ENCODE measurements around the gene NFE2L3. TPM values are rescaled to one million over a fixed set of nuclear protein-coding genes. Genes with fewer than 3 reads are reported as not detected.
"Not testable (repeated sequence)": the region's sequence is repeated elsewhere in the genome, so short reads cannot be mapped to it uniquely, and the experiment has no call there.

Gene NFE2L3
- total RNA-seq, 4 donors from 2014 or later: 1.5 to 2.7 (median 2.5) TPM

GRCh38 chr7:26171601-26172000, 19.6 kb downstream of the NFE2L3 start:
- H3K9me3 ChIP-seq: no peaks in the 10 kb centered on the region
- H3K36me3 ChIP-seq: peaks cover 0 to 34% (median 6%) of the 10 kb centered on the region in 4 donors
- TF ChIP-seq EP300 (IDR thresholded peaks at IDR 0.05): no peak
- no peak for TF ChIP-seq POLR2AphosphoS5 (IDR thresholded peaks at IDR 0.05)
- TF ChIP-seq CTCF (IDR thresholded peaks at IDR 0.05): no peak
- no peak for TF ChIP-seq POLR2A (IDR thresholded peaks at IDR 0.05; ENCODE audit: low read depth)
- no peaks in the 10 kb centered on the region for H3K27me3 ChIP-seq
- no peak for DNase-seq (ENCODE audit: extremely low spot score)
- no peak overlapping the region for H3K27ac ChIP-seq (replicated peaks in 1 of 4)
- no peak overlapping the region for H3K4me3 ChIP-seq
- H3K4me1 ChIP-seq: no peaks in the 10 kb centered on the region
- WGBS: 97% methylated on average over 2 of the region's 2 CpGs
- intact Hi-C loops (cut with DNase I): no loop called here

GRCh38 chr7:26172048-26172447, 20.1 kb downstream of the NFE2L3 start:
- no peak overlapping the region for H3K4me3 ChIP-seq
- no peaks in the 10 kb centered on the region for H3K9me3 ChIP-seq
- H3K27me3 ChIP-seq: no peaks in the 10 kb centered on the region
- 100% methylated on average over 1 of the region's 1 CpG for WGBS
- no peak for TF ChIP-seq POLR2A (IDR thresholded peaks at IDR 0.05; ENCODE audit: low read depth)
- no peak for TF ChIP-seq EP300 (IDR thresholded peaks at IDR 0.05)
- no peak for TF ChIP-seq POLR2AphosphoS5 (IDR thresholded peaks at IDR 0.05)
- no peak for TF ChIP-seq CTCF (IDR thresholded peaks at IDR 0.05)
- intact Hi-C loops (cut with DNase I): no loop called here
- peaks cover 0 to 34% (median 6%) of the 10 kb centered on the region in 4 donors for H3K36me3 ChIP-seq
- no peaks in the 10 kb centered on the region for H3K4me1 ChIP-seq
- no peak overlapping the region for H3K27ac ChIP-seq (replicated peaks in 1 of 4)
- no peak for DNase-seq (ENCODE audit: extremely low spot score)

GRCh38 chr7:26175903-26176302, 23.9 kb downstream of the NFE2L3 start:
- Histone ChIP-seq H3K36me3 (peaks cover 0 to 11% (median 2%) of the 10 kb centered on the region in 4 donors), H3K4me1 (peaks cover 0 to 12% (median 3%) of the 10 kb centered on the region in 4 donors)
- H3K27me3 ChIP-seq; intact Hi-C loops (cut with DNase I); H3K4me3 ChIP-seq; H3K9me3 ChIP-seq; H3K27ac ChIP-seq (replicated peaks in 1 of 4); DNase-seq (ENCODE audit: extremely low spot score): not testable (repeated sequence)
- 78% methylated on average over 4 of the region's 4 CpGs for WGBS

GRCh38 chr7:26176696-26177095, 24.7 kb downstream of the NFE2L3 start:
- WGBS: no CpG with 5 or more reads among the region's 26 CpGs
- H3K27ac ChIP-seq (replicated peaks in 1 of 4); H3K4me3 ChIP-seq; H3K27me3 ChIP-seq; intact Hi-C loops (cut with DNase I); H3K9me3 ChIP-seq; H3K36me3 ChIP-seq; DNase-seq (ENCODE audit: extremely low spot score): not testable (repeated sequence)
- peaks cover 0 to 17% (median 3%) of the 10 kb centered on the region in 4 donors for H3K4me1 ChIP-seq

- intact Hi-C loops (cut with DNase I); H3K9me3 ChIP-seq; H3K36me3 ChIP-seq; H3K27ac ChIP-seq (replicated peaks in 1 of 4); H3K27me3 ChIP-seq; DNase-seq (ENCODE audit: extremely low spot score); H3K4me3 ChIP-seq: not testable (repeated sequence)
- 88% methylated on average over 14 of the region's 20 CpGs for whole genome bisulfite sequencing
- peaks cover under 1 to 20% (median 5%) of the 10 kb centered on the region in 4 donors for H3K4me1 ChIP-seq
Measured at GRCh38 chr7:26177269-26177668, 25.3 kb downstream of the NFE2L3 start.

GRCh38 chr7:26178272-26178960, 26.4 kb downstream of the NFE2L3 start:
- DNase-seq (ENCODE audit: extremely low spot score): no peak
- intact Hi-C loops (cut with DNase I): no loop called here
- Histone ChIP-seq H3K4me3 (no peak overlapping the region), H3K27me3 (no peaks in the 10 kb centered on the region), H3K27ac (replicated peaks in 1 of 4) (no peak overlapping the region), H3K36me3 (peaks cover 0 to 5% (median 0%) of the 10 kb centered on the region in 4 donors), H3K9me3 (no peaks in the 10 kb centered on the region), H3K4me1 (peaks cover 12 to 31% (median 16%) of the 10 kb centered on the region in 4 donors)
- TF ChIP-seq POLR2AphosphoS5 (IDR thresholded peaks at IDR 0.05): no peak
- no peak for TF ChIP-seq CTCF (IDR thresholded peaks at IDR 0.05)
- no peak for TF ChIP-seq EP300 (IDR thresholded peaks at IDR 0.05)
- no peak for TF ChIP-seq POLR2A (IDR thresholded peaks at IDR 0.05; ENCODE audit: low read depth)
- WGBS: 96% methylated on average over 5 of the region's 7 CpGs

Data from esophagus muscularis mucosa (tissue), 4 donors.